IPS-15b (cell line): ENCODE data around the gene HMGB3.

ENCODE experiments used
- H3K27me3 ChIP-seq: one replicate; pipeline ENCODE4 v1.6.1; 2013; ENCODE audit warnings: low read length; ENCODE audit not compliant: control insufficient read depth, insufficient read depth
- H3K36me3 ChIP-seq: one replicate; pipeline ENCODE4 v1.6.1; 2013; ENCODE audit warnings: low read length; ENCODE audit not compliant: control insufficient read depth, insufficient read depth
- H3K4me1 ChIP-seq: one replicate; pipeline ENCODE4 v1.6.1; 2013; ENCODE audit warnings: mild to moderate bottlenecking, low read length; ENCODE audit not compliant: control insufficient read depth, insufficient read depth
- H3K4me3 ChIP-seq: one replicate; pipeline ENCODE4 v1.5.1; 2013; ENCODE audit warnings: low read depth, low read length
- H3K9ac ChIP-seq: one replicate; pipeline ENCODE4 v1.6.1; 2013; ENCODE audit warnings: low read depth, mild to moderate bottlenecking, low read length
- H3K9me3 ChIP-seq: one replicate; pipeline ENCODE4 v1.6.1; 2013; ENCODE audit warnings: mild to moderate bottlenecking, low read length; ENCODE audit not compliant: control insufficient read depth, insufficient read depth

The HMGB3 gene

GRCh38 chrX:150982788-150983520 is at the start of gene HMGB3:
Gene HMGB3 (plus strand): TSS chrX:150983335. CDS start chrX:150985600, 2,265 bp downstream.
- H3K27me3 ChIP-seq = peaks cover 10% of the 10 kb centered on the region
- H3K4me3 ChIP-seq = peak within 1 kb of the TSS; percentile 58
- peak within 1 kb of the TSS; percentile 65 for H3K9ac ChIP-seq
- no peaks in the 10 kb centered on the region for H3K9me3 ChIP-seq
- peaks cover 2% of the 10 kb centered on the region for H3K4me1 ChIP-seq
- peaks cover 4% of the 10 kb centered on the region for H3K36me3 ChIP-seq

DNA sequence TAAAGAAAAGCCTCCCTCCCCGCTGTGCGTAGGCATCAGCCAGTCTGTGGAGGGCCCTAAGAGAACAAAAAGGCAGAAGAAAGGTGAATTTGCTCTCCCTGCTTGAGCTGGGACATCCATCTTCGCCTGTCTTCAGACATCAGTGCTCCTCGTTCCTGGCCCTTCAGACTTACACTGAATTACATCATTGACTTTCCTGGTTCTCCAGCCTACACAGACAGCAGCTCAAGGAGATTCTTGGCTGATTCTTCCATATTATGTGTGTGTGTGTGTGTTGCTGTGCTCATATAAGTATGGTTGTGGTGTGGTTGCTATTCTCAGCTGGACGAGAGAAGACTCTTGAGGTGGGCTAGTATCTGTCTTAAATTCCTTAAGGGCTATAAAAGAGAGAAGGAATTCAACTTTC is 49.2 kb upstream of the HMGB3 start:
- no peaks in the 10 kb centered on the region for H3K36me3 ChIP-seq
- peaks cover 18% of the 10 kb centered on the region for H3K4me1 ChIP-seq
- H3K9ac ChIP-seq = no peak overlapping the region
- no peak overlapping the region for H3K4me3 ChIP-seq
- no peaks in the 10 kb centered on the region for H3K27me3 ChIP-seq
- no peaks in the 10 kb centered on the region for H3K9me3 ChIP-seq

DNA sequence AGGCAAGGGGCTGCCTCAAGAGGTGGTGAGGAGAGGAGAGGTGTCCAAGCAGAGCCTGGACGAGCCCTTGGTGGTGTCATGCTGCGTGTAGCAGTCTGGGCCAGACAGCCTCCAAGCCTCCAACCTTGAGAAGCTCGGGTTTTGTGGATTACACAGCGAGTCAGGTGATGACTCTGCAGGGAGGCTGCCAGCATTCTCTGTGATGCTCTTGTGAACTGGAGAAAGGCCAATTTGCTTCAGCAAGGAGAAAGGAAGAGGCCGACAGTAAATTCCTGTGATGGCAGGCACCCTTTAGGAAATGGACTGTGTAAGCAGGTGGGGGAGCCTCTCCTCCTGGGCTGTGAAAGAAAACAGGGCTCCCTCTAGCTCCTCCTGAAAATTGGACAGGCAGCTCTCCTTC is 48.7 kb upstream of the HMGB3 start:
- no peaks in the 10 kb centered on the region for H3K36me3 ChIP-seq
- H3K9me3 ChIP-seq = no peaks in the 10 kb centered on the region
- H3K4me3 ChIP-seq = no peak overlapping the region
- H3K27me3 ChIP-seq = no peaks in the 10 kb centered on the region
- peaks cover 18% of the 10 kb centered on the region for H3K4me1 ChIP-seq
- H3K9ac ChIP-seq = no peak overlapping the region

DNA sequence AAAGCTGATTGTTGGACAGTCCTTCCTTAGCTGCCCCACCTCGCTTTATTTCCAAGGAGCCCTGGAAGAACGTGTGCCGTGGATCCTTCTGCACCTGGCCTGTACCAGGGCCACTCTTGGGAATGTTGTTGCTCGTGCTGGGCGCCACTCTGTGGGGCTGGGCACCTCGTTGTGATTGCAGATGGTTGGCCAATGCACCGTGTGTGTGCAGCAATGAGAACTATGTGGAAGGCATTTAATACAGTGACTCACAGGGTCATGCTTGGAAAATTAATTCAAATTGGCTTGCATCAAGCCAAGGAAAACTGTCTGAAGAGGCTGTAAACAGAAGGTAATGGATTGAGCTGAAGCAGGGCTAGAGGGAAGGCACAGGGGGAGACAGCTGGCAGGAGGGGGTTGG is 47.7 kb upstream of the HMGB3 start:
- no peak overlapping the region for H3K4me3 ChIP-seq
- H3K27me3 ChIP-seq = no peaks in the 10 kb centered on the region
- no peaks in the 10 kb centered on the region for H3K36me3 ChIP-seq
- H3K9ac ChIP-seq = no peak overlapping the region
- no peaks in the 10 kb centered on the region for H3K9me3 ChIP-seq
- peaks cover 18% of the 10 kb centered on the region for H3K4me1 ChIP-seq

- H3K36me3 ChIP-seq = no peaks in the 10 kb centered on the region
Observed at GRCh38 chrX:150936556-150936955, 46.6 kb upstream of the HMGB3 start.

GRCh38 chrX:150940844-150941495 is 42.2 kb upstream of the HMGB3 start:
- peaks cover 6% of the 10 kb centered on the region for H3K4me1 ChIP-seq
- no peak overlapping the region for H3K9ac ChIP-seq
- no peaks in the 10 kb centered on the region for H3K9me3 ChIP-seq
- H3K4me3 ChIP-seq = no peak overlapping the region
- H3K36me3 ChIP-seq = no peaks in the 10 kb centered on the region
- H3K27me3 ChIP-seq = peaks cover 4% of the 10 kb centered on the region

More at GRCh38 chrX:150936556-150936955, 46.6 kb upstream of the HMGB3 start:
- Histone ChIP-seq H3K4me3 (no peak overlapping the region), H3K4me1 (peaks cover 21% of the 10 kb centered on the region), H3K9ac (no peak overlapping the region), H3K27me3 (no peaks in the 10 kb centered on the region), H3K9me3 (no peaks in the 10 kb centered on the region)

GRCh38 chrX:150941580-150941979 is 41.6 kb upstream of the HMGB3 start:
- H3K27me3 ChIP-seq = peaks cover 4% of the 10 kb centered on the region
- H3K9me3 ChIP-seq = no peaks in the 10 kb centered on the region
- H3K36me3 ChIP-seq = no peaks in the 10 kb centered on the region
- H3K9ac ChIP-seq = no peak overlapping the region
- H3K4me1 ChIP-seq = peaks cover 6% of the 10 kb centered on the region
- H3K4me3 ChIP-seq = no peak overlapping the region

GRCh38 chrX:150942942-150943594 is 40.1 kb upstream of the HMGB3 start:
- H3K27me3 ChIP-seq = peaks cover 4% of the 10 kb centered on the region
- no peak overlapping the region for H3K9ac ChIP-seq
- no peak overlapping the region for H3K4me3 ChIP-seq
- no peaks in the 10 kb centered on the region for H3K9me3 ChIP-seq
- no peaks in the 10 kb centered on the region for H3K36me3 ChIP-seq
- peaks cover 6% of the 10 kb centered on the region for H3K4me1 ChIP-seq

- H3K9me3 ChIP-seq = no peaks in the 10 kb centered on the region
- peaks cover 4% of the 10 kb centered on the region for H3K27me3 ChIP-seq
- H3K4me1 ChIP-seq = peaks cover 6% of the 10 kb centered on the region
- H3K36me3 ChIP-seq = no peaks in the 10 kb centered on the region
- H3K9ac ChIP-seq = no peak overlapping the region
- no peak overlapping the region for H3K4me3 ChIP-seq
Observed at GRCh38 chrX:150944233-150944632, 38.9 kb upstream of the HMGB3 start.

GRCh38 chrX:150954951-150955350 is 28.2 kb upstream of the HMGB3 start:
- Histone ChIP-seq H3K9me3 (no peaks in the 10 kb centered on the region), H3K9ac (no peak overlapping the region), H3K36me3 (no peaks in the 10 kb centered on the region), H3K4me3 (no peak overlapping the region), H3K4me1 (no peaks in the 10 kb centered on the region), H3K27me3 (no peaks in the 10 kb centered on the region)

DNA sequence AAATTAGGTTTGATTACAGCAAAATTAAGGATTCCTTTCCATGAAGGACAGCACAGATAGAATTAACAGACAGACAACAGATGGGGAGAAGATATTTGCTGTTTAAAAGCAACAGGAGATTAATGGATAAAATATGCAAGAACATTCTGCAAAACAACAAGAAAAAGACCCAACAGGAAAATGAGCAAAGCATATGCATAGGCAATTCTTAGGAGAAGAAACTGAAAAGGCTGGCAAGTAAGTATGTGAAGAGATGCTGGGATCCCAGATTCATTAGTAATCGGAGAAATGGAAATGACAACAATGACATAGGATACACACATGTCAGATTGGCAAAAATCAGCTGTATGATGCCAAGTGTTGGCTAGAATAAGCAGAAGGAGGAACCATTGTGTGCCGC is 27.5 kb upstream of the HMGB3 start:
- H3K27me3 ChIP-seq = no peaks in the 10 kb centered on the region
- no peaks in the 10 kb centered on the region for H3K4me1 ChIP-seq
- no peaks in the 10 kb centered on the region for H3K36me3 ChIP-seq
- no peak overlapping the region for H3K9ac ChIP-seq
- no peak overlapping the region for H3K4me3 ChIP-seq
- no peaks in the 10 kb centered on the region for H3K9me3 ChIP-seq

DNA sequence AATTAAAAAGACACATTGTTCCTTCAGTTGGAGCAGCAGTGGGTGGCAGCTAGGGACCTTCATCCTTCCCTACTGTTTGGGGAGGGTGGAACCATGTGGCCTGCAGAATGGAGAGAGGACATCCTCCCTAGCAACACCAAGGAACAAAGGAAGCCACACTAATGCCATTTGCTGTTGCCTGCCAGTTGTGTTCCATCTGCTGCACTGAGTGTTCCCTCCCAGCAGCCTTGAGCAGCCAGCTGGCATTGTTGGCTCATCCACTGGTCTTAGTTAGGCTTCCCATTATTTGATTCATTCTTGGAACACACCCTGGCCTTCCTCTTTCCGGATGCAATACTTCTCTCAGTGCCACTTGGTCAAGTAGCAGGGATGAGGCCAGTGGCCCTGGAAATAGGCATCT is 25.0 kb upstream of the HMGB3 start:
- Histone ChIP-seq H3K9ac (no peak overlapping the region), H3K36me3 (no peaks in the 10 kb centered on the region), H3K27me3 (no peaks in the 10 kb centered on the region), H3K9me3 (no peaks in the 10 kb centered on the region), H3K4me3 (no peak overlapping the region), H3K4me1 (no peaks in the 10 kb centered on the region)
